ENCODE measurements around the gene MAX. TPM values are rescaled to one million over a fixed set of nuclear protein-coding genes. Genes with fewer than 3 reads are reported as not detected.

The MAX gene
- total and polyA plus RNA-seq, 9 of the 15 experiments (the other 6 are each of a cell fraction or from before 2014, with no cell fraction given) = 15.4 to 96.5 (median 51.6) TPM

DNA sequence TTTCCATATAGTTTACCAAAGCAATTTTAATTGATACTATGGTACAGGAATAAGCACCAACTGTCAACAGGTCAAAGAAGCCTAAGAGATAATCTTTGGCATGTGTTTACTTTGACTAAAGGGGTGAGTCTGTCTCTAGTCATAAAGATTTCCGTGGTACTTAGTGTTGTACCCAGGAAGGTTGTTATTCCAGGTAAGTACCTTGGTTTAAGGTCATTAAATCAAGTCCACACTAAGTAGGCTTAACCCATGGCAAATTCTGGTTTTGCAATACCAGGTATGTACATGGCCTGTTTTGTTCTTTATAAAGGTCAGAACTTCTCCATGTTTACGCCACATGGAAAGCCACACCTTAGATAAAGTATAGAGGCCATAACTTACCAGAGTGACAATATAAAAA, 10.0 kb downstream of the MAX start:
- Histone ChIP-seq H3K36me3 (ENCODE audit: control insufficient read depth, insufficient read depth, low read length) (peaks cover 97% of the 10 kb centered on the region), H3K9ac (ENCODE audit: insufficient read depth in 1 of 2, low read depth in 2 of 2, low read length in 2 of 2) (no peak overlapping the region), H3K9me1 (ENCODE audit: control insufficient read depth, insufficient read depth, low read length) (peaks cover 2% of the 10 kb centered on the region), H3K27me3 (ENCODE audit: control insufficient read depth in 2 of 2, insufficient read depth in 2 of 2, low read length in 2 of 2) (no peaks in the 10 kb centered on the region), H2AFZ (ENCODE audit: low read depth, low read length) (no peak overlapping the region), H3K4me2 (ENCODE audit: insufficient read depth, low read length) (no peak overlapping the region), H4K20me1 (replicated peaks; ENCODE audit: control insufficient read depth, insufficient read depth, low read length) (peaks cover 25% of the 10 kb centered on the region; the same call in 1 of the 2 replicates), H3K27ac (ENCODE audit: extremely low read depth, low read depth, low read length) (no peak overlapping the region), H3K79me2 (ENCODE audit: control insufficient read depth, insufficient read depth, low read length) (peaks cover 39% of the 10 kb centered on the region), H3K4me3 (no peak overlapping the region), H3K9me3 (replicated peaks; ENCODE audit: control insufficient read depth, insufficient read depth, low read depth, low read length) (peaks cover 2% of the 10 kb centered on the region; the same call in 1 of the 2 replicates), H3K4me1 (replicated peaks in 1 of 2; ENCODE audit: control insufficient read depth in 2 of 2, insufficient read depth in 2 of 2, low read length in 2 of 2) (peaks cover 4 to 22% of the 10 kb centered on the region in 2 experiments; a peak in 4 of 5 replicates)
- in situ Hi-C loops (cut with MboI) = no loop called here
- no peak for FAIRE-seq
- no peak for TF ChIP-seq CEBPB (tag; IDR thresholded peaks at IDR 0.05)
- no peak for TF ChIP-seq RNF2 (IDR thresholded peaks at IDR 0.05)
- TF ChIP-seq, protein P1, sequence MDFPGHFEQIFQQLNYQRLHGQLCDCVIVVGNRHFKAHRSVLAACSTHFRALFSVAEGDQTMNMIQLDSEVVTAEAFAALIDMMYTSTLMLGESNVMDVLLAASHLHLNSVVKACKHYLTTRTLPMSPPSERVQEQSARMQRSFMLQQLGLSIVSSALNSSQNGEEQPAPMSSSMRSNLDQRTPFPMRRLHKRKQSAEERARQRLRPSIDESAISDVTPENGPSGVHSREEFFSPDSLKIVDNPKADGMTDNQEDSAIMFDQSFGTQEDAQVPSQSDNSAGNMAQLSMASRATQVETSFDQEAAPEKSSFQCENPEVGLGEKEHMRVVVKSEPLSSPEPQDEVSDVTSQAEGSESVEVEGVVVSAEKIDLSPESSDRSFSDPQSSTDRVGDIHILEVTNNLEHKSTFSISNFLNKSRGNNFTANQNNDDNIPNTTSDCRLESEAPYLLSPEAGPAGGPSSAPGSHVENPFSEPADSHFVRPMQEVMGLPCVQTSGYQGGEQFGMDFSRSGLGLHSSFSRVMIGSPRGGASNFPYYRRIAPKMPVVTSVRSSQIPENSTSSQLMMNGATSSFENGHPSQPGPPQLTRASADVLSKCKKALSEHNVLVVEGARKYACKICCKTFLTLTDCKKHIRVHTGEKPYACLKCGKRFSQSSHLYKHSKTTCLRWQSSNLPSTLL (IDR thresholded peaks at IDR 0.05) = no peak
- TF ChIP-seq, protein P2, sequence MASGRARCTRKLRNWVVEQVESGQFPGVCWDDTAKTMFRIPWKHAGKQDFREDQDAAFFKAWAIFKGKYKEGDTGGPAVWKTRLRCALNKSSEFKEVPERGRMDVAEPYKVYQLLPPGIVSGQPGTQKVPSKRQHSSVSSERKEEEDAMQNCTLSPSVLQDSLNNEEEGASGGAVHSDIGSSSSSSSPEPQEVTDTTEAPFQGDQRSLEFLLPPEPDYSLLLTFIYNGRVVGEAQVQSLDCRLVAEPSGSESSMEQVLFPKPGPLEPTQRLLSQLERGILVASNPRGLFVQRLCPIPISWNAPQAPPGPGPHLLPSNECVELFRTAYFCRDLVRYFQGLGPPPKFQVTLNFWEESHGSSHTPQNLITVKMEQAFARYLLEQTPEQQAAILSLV (tag; IDR thresholded peaks at IDR 0.05) = no peak
- no peak for TF ChIP-seq POLR3G (IDR thresholded peaks at IDR 0.05; ENCODE audit: extremely low read depth, insufficient read length, insufficient replicate concordance)
- TF ChIP-seq ZNF717 (CRISPR knock-in tag; IDR thresholded peaks at IDR 0.05) = no peak
- no peak for TF ChIP-seq MXI1 (IDR thresholded peaks at IDR 0.05; ENCODE audit: low read depth, low read length)
- TF ChIP-seq, protein P3, sequence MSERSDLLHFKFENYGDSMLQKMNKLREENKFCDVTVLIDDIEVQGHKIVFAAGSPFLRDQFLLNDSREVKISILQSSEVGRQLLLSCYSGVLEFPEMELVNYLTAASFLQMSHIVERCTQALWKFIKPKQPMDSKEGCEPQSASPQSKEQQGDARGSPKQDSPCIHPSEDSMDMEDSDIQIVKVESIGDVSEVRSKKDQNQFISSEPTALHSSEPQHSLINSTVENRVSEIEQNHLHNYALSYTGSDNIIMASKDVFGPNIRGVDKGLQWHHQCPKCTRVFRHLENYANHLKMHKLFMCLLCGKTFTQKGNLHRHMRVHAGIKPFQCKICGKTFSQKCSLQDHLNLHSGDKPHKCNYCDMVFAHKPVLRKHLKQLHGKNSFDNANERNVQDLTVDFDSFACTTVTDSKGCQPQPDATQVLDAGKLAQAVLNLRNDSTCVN (CRISPR knock-in tag; IDR thresholded peaks at IDR 0.05) = no peak
- no peak for DNase-seq (ENCODE audit: extremely low read depth in 1 of 4, low spot score in 3 of 4)
- WGBS (ENCODE audit: insufficient coverage, low coverage, missing lambda C conversion rate) = 81% methylated on average over 2 of the region's 2 CpGs
- ChIA-PET POLR2A (interaction anchor here (1.2 kb wide), 1 partner anchor 11 kb away, joined by 3 read pairs; no protein-coding TSS in a partner anchor), CTCF (ENCODE audit: low intra/inter-chr PET ratio) (no interaction called here)
- BruUV-seq (replicated peaks) = no TSS peak
- intact Hi-C loops (cut with micrococcal nuclease) = no loop called here
- no peak for ATAC-seq

Data from K562 (cell line).